Cardiac muscle cell (in vitro differentiated cells and primary cell): ENCODE measurements around the gene SNX15. TPM values are rescaled to one million over a fixed set of nuclear protein-coding genes. Genes with fewer than 3 reads are reported as not detected.

Source experiments
- DNase-seq, 2 donors: peaks; one replicate each; pipeline versions ENCODE4 v3.0.0 to v3.0.0-alpha.2; 2010 to 2017; ENCODE audit warnings: low read depth in 1 of 2, low spot score in 1 of 2
- H3K27ac ChIP-seq: fragments of 200-600 bp; sonication (generic); 2 replicates; pipeline ENCODE4 v1.5.1; 2016
- H3K27me3 ChIP-seq: fragments of 200-600 bp; sonication (generic); 2 replicates; pipeline ENCODE4 v1.6.0; 2016; ENCODE audit warnings: control low read depth
- H3K36me3 ChIP-seq: fragments of 200-600 bp; sonication (generic); 2 replicates; pipeline ENCODE4 v1.5.1; 2016; ENCODE audit warnings: control low read depth
- H3K4me1 ChIP-seq: fragments of 200-600 bp; sonication (generic); 2 replicates; pipeline ENCODE4 v1.8.1; 2017; ENCODE audit warnings: low read depth, mild to moderate bottlenecking, mixed run types
- H3K4me3 ChIP-seq: fragments of 200-600 bp; sonication (generic); 2 replicates; pipeline ENCODE4 v1.5.1; 2016; ENCODE audit warnings: mild to moderate bottlenecking
- H3K9me3 ChIP-seq: fragments of 200-600 bp; sonication (generic); 2 replicates; pipeline ENCODE4 v1.5.1; 2017; ENCODE audit warnings: low read depth, mild to moderate bottlenecking, control low read depth
- CTCF ChIP-seq: IDR thresholded peaks from 2 replicates; pipeline ENCODE4 v1.5.1; 2012; ENCODE audit warnings: low read depth, mild to moderate bottlenecking, low read length
- polyA plus RNA-seq: library from polyadenylated mRNA; unstranded; fragments of >200 nt; fragmentation: Nextera tagmentation; extraction: Ambion mirVana; gene quantifications from 2 replicates; pipeline ENCODE4 v1.2.1, GENCODE V29; 2016
- total RNA-seq: library from RNA; depleted of rRNA; stranded (reverse); fragments of >200 nt; gene quantifications from 2 replicates; pipeline ENCODE4 v1.2.3, GENCODE V29; 2016

Gene SNX15
- total and polyA plus RNA-seq, 2 experiments from 2014 or later: 24.5 to 38.4 TPM

GRCh38 chr11:65085446-65085845 lies 58.2 kb downstream of the SNX15 start:
- no peak for DNase-seq
- Histone ChIP-seq H3K27ac (no peak overlapping the region), H3K27me3 (no peaks in the 10 kb centered on the region), H3K4me3 (no peak overlapping the region), H3K9me3 (no peaks in the 10 kb centered on the region), H3K36me3 (peaks cover 11% of the 10 kb centered on the region), H3K4me1 (no peaks in the 10 kb centered on the region)
- no peak for TF ChIP-seq CTCF

- peaks cover 11% of the 10 kb centered on the region for H3K36me3 ChIP-seq
- no peaks in the 10 kb centered on the region for H3K27me3 ChIP-seq
- H3K9me3 ChIP-seq: no peaks in the 10 kb centered on the region
- no peak overlapping the region for H3K27ac ChIP-seq
- no peak overlapping the region for H3K4me3 ChIP-seq
- no peaks in the 10 kb centered on the region for H3K4me1 ChIP-seq
- no peak for DNase-seq
- TF ChIP-seq CTCF: no peak
These were observed 59.6 kb downstream of the SNX15 start for GRCh38 chr11:65086809-65087208.

GRCh38 chr11:65087216-65087615 lies 60.0 kb downstream of the SNX15 start:
- no peaks in the 10 kb centered on the region for H3K27me3 ChIP-seq
- H3K36me3 ChIP-seq: peaks cover 11% of the 10 kb centered on the region
- H3K27ac ChIP-seq: no peak overlapping the region
- no peak for TF ChIP-seq CTCF
- no peaks in the 10 kb centered on the region for H3K4me1 ChIP-seq
- DNase-seq: no peak
- no peaks in the 10 kb centered on the region for H3K9me3 ChIP-seq
- no peak overlapping the region for H3K4me3 ChIP-seq

GRCh38 chr11:65087827-65088226 lies 60.6 kb downstream of the SNX15 start:
- no peaks in the 10 kb centered on the region for H3K27me3 ChIP-seq
- no peak overlapping the region for H3K4me3 ChIP-seq
- peaks cover 11% of the 10 kb centered on the region for H3K36me3 ChIP-seq
- no peaks in the 10 kb centered on the region for H3K9me3 ChIP-seq
- no peak for DNase-seq
- TF ChIP-seq CTCF: no peak
- H3K4me1 ChIP-seq: no peaks in the 10 kb centered on the region
- H3K27ac ChIP-seq: no peak overlapping the region

GRCh38 chr11:65089621-65090020 lies 62.4 kb downstream of the SNX15 start:
- Histone ChIP-seq H3K27ac (no peak overlapping the region), H3K4me3 (no peak overlapping the region), H3K36me3 (peaks cover 11% of the 10 kb centered on the region), H3K4me1 (no peaks in the 10 kb centered on the region), H3K27me3 (no peaks in the 10 kb centered on the region), H3K9me3 (no peaks in the 10 kb centered on the region)
- DNase-seq: no peak
- TF ChIP-seq CTCF: no peak

Other genes starting within 250 kb of the SNX15 start
- 168 and 360 TPM in 2 replicates for gene SF1, start 248.9 kb upstream of the SNX15 start, total RNA-seq
- 143 and 233 TPM in 2 replicates for gene SF1, start 248.9 kb upstream of the SNX15 start, polyA plus RNA-seq
- 24.3 and 35.9 TPM in 2 replicates for gene MAP4K2, start 224.2 kb upstream of the SNX15 start, total RNA-seq
- 16.1 and 31.1 TPM in 2 replicates for gene MAP4K2, start 224.2 kb upstream of the SNX15 start, polyA plus RNA-seq
- gene MEN1, start 216.9 kb upstream of the SNX15 start, total RNA-seq: 26.7 and 27.7 TPM in 2 replicates
- gene MEN1, start 216.9 kb upstream of the SNX15 start, polyA plus RNA-seq: 57.5 and 62.1 TPM in 2 replicates
- 4.6 and 10.1 TPM in 2 replicates for gene CDC42BPG, start 182.8 kb upstream of the SNX15 start, total RNA-seq
- gene CDC42BPG, start 182.8 kb upstream of the SNX15 start, polyA plus RNA-seq: 2.2 and 3.5 TPM in 2 replicates
- gene EHD1, start 148.8 kb upstream of the SNX15 start, total RNA-seq: 119 and 160 TPM in 2 replicates
- 57.4 and 70.0 TPM in 2 replicates for gene EHD1, start 148.8 kb upstream of the SNX15 start, polyA plus RNA-seq
- gene ATG2A, start 110.2 kb upstream of the SNX15 start, total RNA-seq: 33.9 and 36.2 TPM in 2 replicates
- 8.1 and 13.3 TPM in 2 replicates for gene ATG2A, start 110.2 kb upstream of the SNX15 start, polyA plus RNA-seq
- gene PPP2R5B, start 102.8 kb upstream of the SNX15 start, total RNA-seq: 26.2 and 29.2 TPM in 2 replicates
- gene PPP2R5B, start 102.8 kb upstream of the SNX15 start, polyA plus RNA-seq: 29.2 and 30.7 TPM in 2 replicates
- gene GPHA2, start 91.5 kb upstream of the SNX15 start, total RNA-seq: not detected in 2 replicates
- gene GPHA2, start 91.5 kb upstream of the SNX15 start, polyA plus RNA-seq: 0.60 TPM in 1 of 2 replicates, not detected in the other
- not detected in 2 replicates for gene MAJIN, start 55.3 kb upstream of the SNX15 start, total RNA-seq
- gene MAJIN, start 55.3 kb upstream of the SNX15 start, polyA plus RNA-seq: 0.06 TPM in 1 of 2 replicates, not detected in the other
- 0.21 and 0.25 TPM in 2 replicates for gene BATF2, start 30.5 kb upstream of the SNX15 start, total RNA-seq
- gene BATF2, start 30.5 kb upstream of the SNX15 start, polyA plus RNA-seq: not detected in 2 replicates
- gene ARL2, start 13.3 kb upstream of the SNX15 start, total RNA-seq: 189 and 224 TPM in 2 replicates
- 230 and 246 TPM in 2 replicates for gene ARL2, start 13.3 kb upstream of the SNX15 start, polyA plus RNA-seq
- gene SAC3D1, start 13.8 kb downstream of the SNX15 start, total RNA-seq: 22.3 and 24.6 TPM in 2 replicates
- 23.6 and 32.7 TPM in 2 replicates for gene SAC3D1, start 13.8 kb downstream of the SNX15 start, polyA plus RNA-seq
- 2.3 TPM in 1 of 2 replicates, not detected in the other for gene NAALADL1, start 31.1 kb downstream of the SNX15 start, total RNA-seq
- gene NAALADL1, start 31.1 kb downstream of the SNX15 start, polyA plus RNA-seq: 0.59 and 0.84 TPM in 2 replicates
- 14.6 and 18.1 TPM in 2 replicates for gene CDCA5, start 56.6 kb downstream of the SNX15 start, total RNA-seq
- gene CDCA5, start 56.6 kb downstream of the SNX15 start, polyA plus RNA-seq: 14.2 and 21.7 TPM in 2 replicates
- gene ZFPL1, start 56.8 kb downstream of the SNX15 start, total RNA-seq: 56.3 and 68.0 TPM in 2 replicates
- gene ZFPL1, start 56.8 kb downstream of the SNX15 start, polyA plus RNA-seq: 57.4 and 72.2 TPM in 2 replicates
- 620 and 755 TPM in 2 replicates for gene VPS51, start 68.8 kb downstream of the SNX15 start, total RNA-seq
- gene VPS51, start 68.8 kb downstream of the SNX15 start, polyA plus RNA-seq: 77.9 and 103 TPM in 2 replicates
- 186 and 295 TPM in 2 replicates for gene TM7SF2, start 84.4 kb downstream of the SNX15 start, total RNA-seq
- gene TM7SF2, start 84.4 kb downstream of the SNX15 start, polyA plus RNA-seq: 197 and 277 TPM in 2 replicates
- gene ZNHIT2, start 90.3 kb downstream of the SNX15 start, total RNA-seq: 22.6 and 31.8 TPM in 2 replicates
- gene ZNHIT2, start 90.3 kb downstream of the SNX15 start, polyA plus RNA-seq: 19.5 and 32.8 TPM in 2 replicates
- 882 and 1,183 TPM in 2 replicates for gene FAU, start 94.7 kb downstream of the SNX15 start, total RNA-seq
- gene FAU, start 94.7 kb downstream of the SNX15 start, polyA plus RNA-seq: 398 and 546 TPM in 2 replicates
- 99.3 and 122 TPM in 2 replicates for gene MRPL49, start 94.9 kb downstream of the SNX15 start, total RNA-seq
- 78.2 and 90.4 TPM in 2 replicates for gene MRPL49, start 94.9 kb downstream of the SNX15 start, polyA plus RNA-seq
- 15.9 and 16.8 TPM in 2 replicates for gene SYVN1, start 107.1 kb downstream of the SNX15 start, total RNA-seq
- 13.9 and 16.2 TPM in 2 replicates for gene SYVN1, start 107.1 kb downstream of the SNX15 start, polyA plus RNA-seq
- 0.24 TPM in 1 of 2 replicates, not detected in the other for gene SPDYC, start 142.8 kb downstream of the SNX15 start, total RNA-seq
- gene SPDYC, start 142.8 kb downstream of the SNX15 start, polyA plus RNA-seq: not detected in 2 replicates
- 131 and 185 TPM in 2 replicates for gene CAPN1, start 154.5 kb downstream of the SNX15 start, total RNA-seq
- 118 and 156 TPM in 2 replicates for gene CAPN1, start 154.5 kb downstream of the SNX15 start, polyA plus RNA-seq
- gene POLA2, start 234.5 kb downstream of the SNX15 start, total RNA-seq: 20.3 and 21.2 TPM in 2 replicates
- gene POLA2, start 234.5 kb downstream of the SNX15 start, polyA plus RNA-seq: 20.3 and 31.7 TPM in 2 replicates